NCI-H226 (cell line): ENCODE data around the gene LYVE1.

Experiments used
- DNase-seq: peaks from one replicate; pipeline ENCODE4 v3.0.0-alpha.2; 2015

Gene LYVE1

GRCh38 chr11:10551290-10551592 is 17.2 kb downstream of the LYVE1 start:
- no peak for DNase-seq

- DNase-seq, result no peak
These were observed 17.8 kb downstream of the LYVE1 start for GRCh38 chr11:10550503-10551289.

GRCh38 chr11:10544491-10545465 is 23.7 kb downstream of the LYVE1 start:
- no peak for DNase-seq

GRCh38 chr11:10543782-10544181 is 24.7 kb downstream of the LYVE1 start:
- DNase-seq, result no peak

- no peak for DNase-seq
These were observed 25.7 kb downstream of the LYVE1 start for GRCh38 chr11:10542776-10543175.

GRCh38 chr11:10541561-10541930 is 26.9 kb downstream of the LYVE1 start:
- DNase-seq, result no peak

- DNase-seq, result peak; percentile 84
These were observed 27.4 kb downstream of the LYVE1 start, which contains the start of gene RNF141 for GRCh38 chr11:10540915-10541560. RNF141 (minus strand) TSS chr11:10541187; CDS start chr11:10534158, 7,029 bp downstream.

- no peak for DNase-seq
These were observed 27.9 kb downstream of the LYVE1 start for GRCh38 chr11:10540546-10540914.

- no peak for DNase-seq
These were observed 29.1 kb downstream of the LYVE1 start for GRCh38 chr11:10539339-10539738.

- no peak for DNase-seq
These were observed 29.5 kb downstream of the LYVE1 start for GRCh38 chr11:10538924-10539323.

- no peak for DNase-seq
These were observed 30.9 kb downstream of the LYVE1 start for GRCh38 chr11:10537600-10537999.

- DNase-seq, result no peak
These were observed 34.1 kb downstream of the LYVE1 start for GRCh38 chr11:10534316-10534715.

GRCh38 chr11:10533323-10533722 is 35.1 kb downstream of the LYVE1 start:
- no peak for DNase-seq

- DNase-seq, result no peak
These were observed 35.9 kb downstream of the LYVE1 start for GRCh38 chr11:10532526-10532925.

- no peak for DNase-seq
These were observed 39.2 kb downstream of the LYVE1 start for GRCh38 chr11:10529279-10529678.

GRCh38 chr11:10528121-10528520 is 40.3 kb downstream of the LYVE1 start:
- no peak for DNase-seq

GRCh38 chr11:10526974-10527918 is 41.2 kb downstream of the LYVE1 start:
- DNase-seq, result no peak

GRCh38 chr11:10524471-10524870 is 44.0 kb downstream of the LYVE1 start:
- DNase-seq, result no peak

- no peak for DNase-seq
These were observed 45.5 kb downstream of the LYVE1 start for GRCh38 chr11:10522921-10523320.

- DNase-seq, result no peak
These were observed 46.2 kb downstream of the LYVE1 start for GRCh38 chr11:10522276-10522675.

- no peak for DNase-seq
These were observed 47.9 kb downstream of the LYVE1 start for GRCh38 chr11:10520562-10520961.

- DNase-seq, result no peak
These were observed 48.8 kb downstream of the LYVE1 start for GRCh38 chr11:10519630-10520029.
